H1 (cell line): ENCODE results near the gene CD44. TPM values are rescaled to one million over a fixed set of nuclear protein-coding genes. Genes with fewer than 3 reads are reported as not detected.

Experiments
- CTCF ChIA-PET: fragments of 300-600 bp; sonication (Branson Sonifier 250); formaldehyde crosslinking; loops from one replicate; lab custom pipeline; 2021; ENCODE audit not compliant: partially characterized antibody; lab: Charles Lee
- POLR2A ChIA-PET: fragments of 300-600 bp; sonication (Branson Sonifier 250); formaldehyde crosslinking; loops from one replicate; lab custom pipeline; 2021; ENCODE audit warnings: inconsistent platforms; ENCODE audit not compliant: partially characterized antibody; lab: Charles Lee
- DNase-seq, 2 experiments: peaks; one replicate each; pipeline versions ENCODE4 v3.0.0 to v3.0.0-alpha.2; 2010 to 2022; ENCODE audit warnings: low spot score in 2 of 2, low read depth in 1 of 2, mixed read lengths in 1 of 2
- FAIRE-seq: peaks from 2 replicates; lab custom pipeline; 2011; peaks lifted over from hg19 to GRCh38; lab: Jason Lieb, UNC
- H2AFZ ChIP-seq: 2 replicates; pipeline ENCODE4 v1.8.1; 2012; ENCODE audit warnings: low read length, inconsistent platforms
- H2AK5ac ChIP-seq: 2 replicates; pipeline ENCODE4 v1.6.1; 2013; ENCODE audit warnings: low read depth, low read length
- H2BK120ac ChIP-seq: replicated peaks from 2 replicates; pipeline ENCODE3; 2013; ENCODE audit warnings: low read depth, low read length, inconsistent platforms
- H2BK12ac ChIP-seq: 2 replicates; pipeline ENCODE4 v1.6.1; 2013; ENCODE audit warnings: low read depth, low read length
- H2BK15ac ChIP-seq: 2 replicates; pipeline ENCODE4 v1.6.1; 2013; ENCODE audit warnings: low read length
- H2BK20ac ChIP-seq: 2 replicates; pipeline ENCODE4 v1.6.1; 2013; ENCODE audit warnings: low read length
- H2BK5ac ChIP-seq: 2 replicates; pipeline ENCODE4 v1.6.1; 2013; ENCODE audit warnings: low read depth, low read length
- H3K14ac ChIP-seq: 2 replicates; pipeline ENCODE4 v1.6.1; 2013; ENCODE audit warnings: inconsistent platforms; ENCODE audit not compliant: insufficient read length
- H3K18ac ChIP-seq: 2 replicates; pipeline ENCODE4 v1.6.1; 2013; ENCODE audit warnings: low read length; ENCODE audit errors: extremely low read depth
- H3K23ac ChIP-seq: 2 replicates; pipeline ENCODE4 v1.6.1; 2013; ENCODE audit warnings: inconsistent platforms; ENCODE audit not compliant: insufficient read length
- H3K23me2 ChIP-seq: 2 replicates; pipeline ENCODE4 v1.6.1; 2013; ENCODE audit warnings: low read depth, low read length
- H3K27ac ChIP-seq: 2 replicates; pipeline ENCODE4 v1.6.1; 2011; ENCODE audit warnings: low read depth, low read length, inconsistent platforms
- H3K27me3 ChIP-seq, 4 experiments: replicated peaks in 1 of 4; 1 replicate in 1 of 4; 2 replicates in 3 of 4; pipeline versions ENCODE4 v1.6.1 to v1.8.1; 2011 to 2013; ENCODE audit warnings: low read length in 3 of 4, mild to moderate bottlenecking in 3 of 4, inconsistent platforms in 2 of 4, mixed read lengths in 2 of 4, moderate library complexity in 1 of 4; ENCODE audit not compliant: control insufficient read depth in 3 of 4, insufficient read depth in 3 of 4; ENCODE audit errors: extremely low read depth in 1 of 4
- H3K36me3 ChIP-seq, 4 experiments: 2 replicates each; pipeline versions ENCODE4 v1.6.1 to v1.8.1; 2011 to 2013; ENCODE audit warnings: mild to moderate bottlenecking in 4 of 4, low read length in 3 of 4, moderate library complexity in 2 of 4, control low read depth in 1 of 4, inconsistent platforms in 1 of 4; ENCODE audit not compliant: insufficient read depth in 4 of 4, control insufficient read depth in 2 of 4
- H3K4ac ChIP-seq: replicated peaks from 2 replicates; pipeline ENCODE3; 2013; ENCODE audit warnings: low read length, low read depth, mixed read lengths, inconsistent platforms; ENCODE audit not compliant: insufficient read length
- H3K4me1 ChIP-seq, 4 experiments: replicated peaks in 1 of 4; 1 replicate in 1 of 4; 2 replicates in 3 of 4; pipeline versions ENCODE4 v1.6.1 to v1.8.1; 2011 to 2013; ENCODE audit warnings: low read length in 3 of 4, inconsistent platforms in 2 of 4, mixed read lengths in 1 of 4; ENCODE audit not compliant: insufficient read depth in 4 of 4, control insufficient read depth in 3 of 4
- H3K4me2 ChIP-seq, 2 experiments: 2 replicates each; pipeline versions ENCODE4 v1.6.1 to v1.8.1; 2011 to 2013; ENCODE audit warnings: low read depth in 2 of 2, low read length in 2 of 2, control low read depth in 1 of 2, inconsistent platforms in 1 of 2, mild to moderate bottlenecking in 1 of 2; ENCODE audit not compliant: insufficient read depth in 1 of 2
- H3K4me3 ChIP-seq, 4 experiments: fragments of 200-600, 300-600 bp in 1 of 4; sonication (generic), shearing (Covaris generic), sonication (Bioruptor Twin) in 1 of 4; 2 replicates each; pipeline versions ENCODE4 v1.5.1 to v1.8.1; 2011 to 2016; ENCODE audit warnings: low read length in 4 of 4, low read depth in 3 of 4, control low read depth in 2 of 4, inconsistent platforms in 2 of 4, mild to moderate bottlenecking in 2 of 4, mixed read lengths in 1 of 4, moderate library complexity in 1 of 4; ENCODE audit not compliant: insufficient read depth in 2 of 4; ENCODE audit errors: extremely low read depth in 1 of 4
- H3K56ac ChIP-seq: replicated peaks from 2 replicates; pipeline ENCODE3; 2013; ENCODE audit warnings: low read depth, mild to moderate bottlenecking, mixed read lengths, low read length, inconsistent platforms; ENCODE audit not compliant: insufficient read length
- H3K79me1 ChIP-seq: 2 replicates; pipeline ENCODE4 v1.6.1; 2013; ENCODE audit warnings: low read depth, low read length, control low read depth
- H3K79me2 ChIP-seq, 2 experiments: 2 replicates each; pipeline versions ENCODE4 v1.6.1 to v1.8.1; 2012 to 2013; ENCODE audit warnings: low read length in 2 of 2, mild to moderate bottlenecking in 2 of 2, inconsistent platforms in 1 of 2; ENCODE audit not compliant: insufficient read depth in 2 of 2, control insufficient read depth in 1 of 2
- H3K9ac ChIP-seq, 4 experiments: replicated peaks in 1 of 4; 1 replicate in 1 of 4; 2 replicates in 3 of 4; pipeline versions ENCODE4 v1.6.1 to v1.8.1; 2011 to 2013; ENCODE audit warnings: low read depth in 3 of 4, low read length in 3 of 4, control low read depth in 2 of 4, mild to moderate bottlenecking in 2 of 4, moderate library complexity in 2 of 4, inconsistent platforms in 1 of 4; ENCODE audit errors: extremely low read depth in 1 of 4
- H3K9me3 ChIP-seq, 2 experiments: 2 replicates each; pipeline versions ENCODE4 v1.6.1 to v1.8.1; 2012 to 2013; ENCODE audit warnings: mild to moderate bottlenecking in 2 of 2, moderate library complexity in 2 of 2, control low read depth in 1 of 2, inconsistent platforms in 1 of 2, low read depth in 1 of 2, low read length in 1 of 2, mixed read lengths in 1 of 2; ENCODE audit not compliant: insufficient read depth in 2 of 2
- H4K20me1 ChIP-seq, 2 experiments: replicated peaks in 1 of 2; 2 replicates each; pipeline versions ENCODE3 to v1.8.1; 2011 to 2013; ENCODE audit warnings: inconsistent platforms in 2 of 2, low read length in 2 of 2, mild to moderate bottlenecking in 1 of 2; ENCODE audit not compliant: insufficient read depth in 2 of 2, control insufficient read depth in 1 of 2
- H4K5ac ChIP-seq: 2 replicates; pipeline ENCODE4 v1.6.1; 2013; ENCODE audit warnings: low read length, low read depth, mixed read lengths, inconsistent platforms; ENCODE audit not compliant: insufficient read length
- H4K8ac ChIP-seq: 2 replicates; pipeline ENCODE4 v1.8.0; 2013; ENCODE audit warnings: mild to moderate bottlenecking, moderate library complexity, low read length, inconsistent platforms; ENCODE audit not compliant: insufficient read depth; ENCODE audit errors: extremely low read depth
- H4K91ac ChIP-seq: replicated peaks from 2 replicates; pipeline ENCODE3; 2013; ENCODE audit warnings: low read length, mixed read lengths, inconsistent platforms; ENCODE audit not compliant: insufficient read length
- GTF2F1 ChIP-seq: IDR thresholded peaks from 2 replicates; pipeline ENCODE4 v1.6.1; 2012; ENCODE audit warnings: low read depth, low read length, improper control_type of control experiment, borderline replicate concordance
- KDM1A ChIP-seq: fragments of 200-600, 300-600 bp; sonication (generic); IDR thresholded peaks from 2 replicates; pipeline ENCODE4 v1.7.1; 2016; ENCODE audit warnings: mild to moderate bottlenecking, low read length, borderline replicate concordance
- NANOG ChIP-seq: IDR thresholded peaks from 2 replicates; pipeline ENCODE4 v1.6.1; 2011; ENCODE audit warnings: low read length, low read depth, mild to moderate bottlenecking, inconsistent platforms; ENCODE audit not compliant: insufficient read depth, poor library complexity, severe bottlenecking
- RNF2 ChIP-seq: fragments of 200-900, 300-1000 bp; sonication (generic); IDR thresholded peaks from 2 replicates; pipeline ENCODE4 v1.7.1; 2016; ENCODE audit warnings: borderline replicate concordance, low read depth, mild to moderate bottlenecking, antibody characterized with exemption, low read length; ENCODE audit not compliant: poor library complexity, severe bottlenecking; ENCODE audit errors: missing control alignments
- SIRT6 ChIP-seq: IDR thresholded peaks from one replicate; pipeline ENCODE4 v1.7.1; 2012; ENCODE audit warnings: low read length, inconsistent platforms
- SP2 ChIP-seq: IDR thresholded peaks from 2 replicates; pipeline ENCODE4 v1.6.1; 2012; ENCODE audit warnings: mild to moderate bottlenecking, low read length, inconsistent platforms
- WGBS, 2 experiments: shearing (Covaris generic) in 1 of 2; methylation state at CpG; one replicate each; pipeline versions ENCODE4 v1.1.6 to v1.1.7; 2013 to 2015; ENCODE audit warnings: low lambda C conversion rate in 2 of 2, mixed read lengths in 2 of 2, inconsistent platforms in 1 of 2, low coverage in 1 of 2, missing lambda C conversion rate in 1 of 2; ENCODE audit not compliant: insufficient replicate concordance in 2 of 2, insufficient coverage in 1 of 2, insufficient read length in 1 of 2; ENCODE audit errors: extremely low coverage in 1 of 2, missing lambda C conversion rate in 1 of 2; 5-methylcytosine and 5-hydroxymethylcytosine counted together
- polyA plus RNA-seq, 7 experiments: library from polyadenylated mRNA; depleted of rRNA in 3 of 7; stranded (reverse) in 5 of 7; unstranded in 2 of 7; fragments of >200 nt in 5 of 7; fragments of 200-250 nt in 2 of 7; gene quantifications; 1 replicate in 5 of 7; 2 replicates in 1 of 7; 4 replicates in 1 of 7; pipeline versions ENCODE4 v1.2.1 to v1.2.3, GENCODE V29; 2011 to 2013; ENCODE audit warnings: missing spikeins in 2 of 7, mixed read lengths in 2 of 7
- total RNA-seq: library from RNA; stranded (reverse); fragmentation: NEBNext Ultra II Directional; extraction: Animal tissue kit (Norgen Biotek cat#: 25700); gene quantifications from 2 replicates; pipeline ENCODE4 v1.2.1, GENCODE V29; 2021

Gene CD44
- total and polyA plus RNA-seq, 2 of the 8 experiments (the other 6 are each of a cell fraction or from before 2014, with no cell fraction given), result 11.8 to 13.7 TPM

DNA sequence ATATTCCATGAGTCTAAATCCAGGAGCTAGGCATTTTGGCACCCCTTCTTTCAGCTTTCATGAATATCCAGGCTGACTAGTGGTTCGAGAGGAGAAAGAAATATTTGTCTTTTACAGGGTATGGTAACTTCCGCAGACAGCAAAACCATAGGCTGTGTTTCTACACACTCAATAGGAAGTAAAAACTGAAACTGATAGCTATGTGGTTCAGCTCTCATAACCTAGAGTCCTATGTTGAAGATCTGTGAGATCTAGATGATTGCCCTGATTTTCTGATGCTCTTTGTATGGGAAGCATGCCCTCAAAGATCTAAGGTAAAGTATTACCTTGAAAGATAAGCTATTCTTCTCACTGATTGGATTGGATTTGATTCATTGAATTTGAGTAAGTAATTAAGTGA is 118.3 kb downstream of the CD44 start:
- 49% methylated on average over 2 of the region's 2 CpGs; no CpG with 5 or more reads in 1 of the 2 experiments for WGBS, 2 experiments
- Histone ChIP-seq H4K5ac (no peak overlapping the region), H2AFZ (no peak overlapping the region), H3K27me3 (no peaks in the 10 kb centered on the region), H3K36me3 (no peaks in the 10 kb centered on the region), H2BK20ac (no peak overlapping the region), H3K4me1 (no peaks in the 10 kb centered on the region), H3K56ac (no peak overlapping the region), H2AK5ac (no peak overlapping the region), H3K18ac (no peak overlapping the region), H4K20me1 (no peaks in the 10 kb centered on the region), H3K23me2 (no peaks in the 10 kb centered on the region), H2BK120ac (no peak overlapping the region), H3K4me2 (no peak overlapping the region), H4K91ac (no peak overlapping the region), H3K9me3 (no peaks in the 10 kb centered on the region), H3K23ac (no peak overlapping the region), H3K4me3 (no peak overlapping the region), H4K8ac (no peak overlapping the region), H2BK12ac (no peak overlapping the region), H3K79me1 (no peaks in the 10 kb centered on the region), H2BK15ac (no peak overlapping the region), H3K9ac (no peak overlapping the region), H3K27ac (no peak overlapping the region), H3K14ac (no peak overlapping the region), H3K4ac (no peak overlapping the region), H3K79me2 (no peaks in the 10 kb centered on the region), H2BK5ac (no peak overlapping the region)
- no peak for DNase-seq
- ChIA-PET CTCF (interaction anchor here (1.5 kb wide), 1 partner anchor 48 kb away, joined by 4 read pairs; no protein-coding TSS in a partner anchor), POLR2A (no interaction called here)
- FAIRE-seq, result no peak
- TF ChIP-seq KDM1A (no peak), SIRT6 (no peak), NANOG (no peak), RNF2 (no peak), GTF2F1 (no peak), SP2 (no peak)
